Activated naive CD4-positive, alpha-beta T cell treated with anti-CD3 and anti-CD28 coated beads for 36 hours (primary cell): ENCODE data around the gene ST6GALNAC3. TPM values are rescaled to one million over a fixed set of nuclear protein-coding genes. Genes with fewer than 3 reads are reported as not detected.

Experiments
- CTCF ChIA-PET: fragments of 350-600 bp; sonication (Branson Sonifier 250); formaldehyde crosslinking; loops from one replicate; lab custom pipeline; 2021; ENCODE audit warnings: antibody characterized with exemption; lab: Charles Lee
- DNase-seq: peaks from one replicate; pipeline ENCODE4 v3.0.0-alpha.2; 2020
- H3K27ac Mint-ChIP-seq: one replicate; pipeline ENCODE4 v1.8.0; 2021; ENCODE audit warnings: mild to moderate bottlenecking, mixed read lengths
- H3K27me3 Mint-ChIP-seq: one replicate; pipeline ENCODE4 v1.8.0; 2021; ENCODE audit warnings: low read depth, mixed read lengths
- H3K36me3 Mint-ChIP-seq: one replicate; pipeline ENCODE4 v1.8.0; 2021; ENCODE audit warnings: low read depth, mixed read lengths
- H3K4me1 Mint-ChIP-seq: one replicate; pipeline ENCODE4 v1.8.0; 2021; ENCODE audit warnings: low read depth, mixed read lengths
- H3K4me3 Mint-ChIP-seq: one replicate; pipeline ENCODE4 v1.8.0; 2021; ENCODE audit warnings: mild to moderate bottlenecking, moderate library complexity, mixed read lengths
- H3K9me3 Mint-ChIP-seq: one replicate; pipeline ENCODE4 v1.8.0; 2021; ENCODE audit warnings: mixed read lengths
- intact Hi-C: fragments of 100-400 bp; cut with micrococcal nuclease; formaldehyde crosslinking; loops from one replicate; pipeline ENCODE4 v1.15.1; 2023
- total RNA-seq, 2 experiments: library from RNA; stranded (reverse); gene quantifications; one replicate each; pipeline ENCODE4 v1.2.3, GENCODE V29; 2021

The ST6GALNAC3 gene
- total RNA-seq, 2 experiments from 2014 or later: 2.5 to 2.8 TPM

GRCh38 chr1:76463849-76464248 is 389.3 kb downstream of the ST6GALNAC3 start:
- no peaks in the 10 kb centered on the region for H3K27me3 Mint-ChIP-seq
- H3K4me3 Mint-ChIP-seq: no peak overlapping the region
- H3K27ac Mint-ChIP-seq: no peak overlapping the region
- H3K9me3 Mint-ChIP-seq: peaks cover 2% of the 10 kb centered on the region
- H3K4me1 Mint-ChIP-seq: peaks cover 13% of the 10 kb centered on the region
- no peaks in the 10 kb centered on the region for H3K36me3 Mint-ChIP-seq
- no peak for DNase-seq
- intact Hi-C loops: loop anchor here (2.0 kb wide), 1 partner anchor 21 kb away; no protein-coding TSS in a partner anchor
- CTCF ChIA-PET: interaction anchor here (1.4 kb wide), 1 partner anchor 9 kb away, joined by 3 read pairs; no protein-coding TSS in a partner anchor

- peaks cover 13% of the 10 kb centered on the region for H3K4me1 Mint-ChIP-seq
- peak; percentile 26 for DNase-seq
- no peak overlapping the region for H3K4me3 Mint-ChIP-seq
- intact Hi-C loops: loop anchor here (2.0 kb wide), 1 partner anchor 22 kb away; no protein-coding TSS in a partner anchor
- H3K36me3 Mint-ChIP-seq: no peaks in the 10 kb centered on the region
- CTCF ChIA-PET: interaction anchor here (0.6 to 1.4 kb wide), 3 partner anchors 8 to 204 kb away, joined by 3 to 10 read pairs (median 6); no protein-coding TSS in a partner anchor
- no peaks in the 10 kb centered on the region for H3K27me3 Mint-ChIP-seq
- H3K27ac Mint-ChIP-seq: no peak overlapping the region
- no peaks in the 10 kb centered on the region for H3K9me3 Mint-ChIP-seq
Observed at GRCh38 chr1:76465030-76465429, 390.5 kb downstream of the ST6GALNAC3 start.

GRCh38 chr1:76470166-76470565 is 395.6 kb downstream of the ST6GALNAC3 start:
- intact Hi-C loops: no loop called here
- H3K4me3 Mint-ChIP-seq: no peak overlapping the region
- CTCF ChIA-PET: no interaction called here
- no peaks in the 10 kb centered on the region for H3K9me3 Mint-ChIP-seq
- H3K4me1 Mint-ChIP-seq: peaks cover 3% of the 10 kb centered on the region
- no peaks in the 10 kb centered on the region for H3K36me3 Mint-ChIP-seq
- no peaks in the 10 kb centered on the region for H3K27me3 Mint-ChIP-seq
- no peak overlapping the region for H3K27ac Mint-ChIP-seq
- DNase-seq: no peak

GRCh38 chr1:76471536-76471935 is 397.0 kb downstream of the ST6GALNAC3 start:
- CTCF ChIA-PET: no interaction called here
- Mint-ChIP-seq H3K9me3 (no peaks in the 10 kb centered on the region), H3K27ac (no peak overlapping the region), H3K4me1 (no peaks in the 10 kb centered on the region), H3K4me3 (no peak overlapping the region), H3K36me3 (no peaks in the 10 kb centered on the region), H3K27me3 (no peaks in the 10 kb centered on the region)
- intact Hi-C loops: no loop called here
- no peak for DNase-seq

- H3K4me1 Mint-ChIP-seq: no peaks in the 10 kb centered on the region
- DNase-seq: no peak
- no peaks in the 10 kb centered on the region for H3K9me3 Mint-ChIP-seq
- H3K27ac Mint-ChIP-seq: no peak overlapping the region
- CTCF ChIA-PET: interaction anchor here (0.7 to 1.4 kb wide), 2 partner anchors 9 to 807 kb away, joined by 3 read pairs; no protein-coding TSS in a partner anchor
- intact Hi-C loops: no loop called here
- no peaks in the 10 kb centered on the region for H3K36me3 Mint-ChIP-seq
- H3K27me3 Mint-ChIP-seq: no peaks in the 10 kb centered on the region
- H3K4me3 Mint-ChIP-seq: no peak overlapping the region
Observed at GRCh38 chr1:76473591-76473990, 399.0 kb downstream of the ST6GALNAC3 start.

GRCh38 chr1:76474922-76475321 is 400.4 kb downstream of the ST6GALNAC3 start:
- DNase-seq: no peak
- intact Hi-C loops: no loop called here
- Mint-ChIP-seq H3K4me1 (no peaks in the 10 kb centered on the region), H3K27ac (no peak overlapping the region), H3K27me3 (no peaks in the 10 kb centered on the region), H3K4me3 (no peak overlapping the region), H3K36me3 (no peaks in the 10 kb centered on the region), H3K9me3 (no peaks in the 10 kb centered on the region)
- CTCF ChIA-PET: interaction anchor here (0.6 kb wide), 1 partner anchor 10 kb away, joined by 10 read pairs; no protein-coding TSS in a partner anchor

GRCh38 chr1:76477156-76477555 is 402.6 kb downstream of the ST6GALNAC3 start:
- no peak for DNase-seq
- Mint-ChIP-seq H3K4me1 (peaks cover 4% of the 10 kb centered on the region), H3K9me3 (no peaks in the 10 kb centered on the region), H3K27ac (no peak overlapping the region), H3K36me3 (no peaks in the 10 kb centered on the region), H3K4me3 (no peak overlapping the region), H3K27me3 (no peaks in the 10 kb centered on the region)
- intact Hi-C loops: no loop called here
- CTCF ChIA-PET: no interaction called here

- peaks cover 4% of the 10 kb centered on the region for H3K4me1 Mint-ChIP-seq
- CTCF ChIA-PET: no interaction called here
- intact Hi-C loops: no loop called here
- H3K27me3 Mint-ChIP-seq: no peaks in the 10 kb centered on the region
- no peak overlapping the region for H3K4me3 Mint-ChIP-seq
- H3K27ac Mint-ChIP-seq: no peak overlapping the region
- no peak for DNase-seq
- H3K36me3 Mint-ChIP-seq: no peaks in the 10 kb centered on the region
- no peaks in the 10 kb centered on the region for H3K9me3 Mint-ChIP-seq
Observed at GRCh38 chr1:76480827-76481226, 406.3 kb downstream of the ST6GALNAC3 start.

GRCh38 chr1:76481672-76482071 is 407.1 kb downstream of the ST6GALNAC3 start:
- Mint-ChIP-seq H3K27me3 (no peaks in the 10 kb centered on the region), H3K36me3 (no peaks in the 10 kb centered on the region), H3K4me1 (peaks cover 4% of the 10 kb centered on the region), H3K27ac (no peak overlapping the region), H3K9me3 (no peaks in the 10 kb centered on the region), H3K4me3 (no peak overlapping the region)
- intact Hi-C loops: no loop called here
- DNase-seq: no peak
- CTCF ChIA-PET: no interaction called here

GRCh38 chr1:76482272-76482671 is 407.7 kb downstream of the ST6GALNAC3 start:
- H3K27me3 Mint-ChIP-seq: no peaks in the 10 kb centered on the region
- no peak overlapping the region for H3K27ac Mint-ChIP-seq
- peaks cover under 1% of the 10 kb centered on the region for H3K36me3 Mint-ChIP-seq
- CTCF ChIA-PET: no interaction called here
- no peaks in the 10 kb centered on the region for H3K9me3 Mint-ChIP-seq
- H3K4me1 Mint-ChIP-seq: peaks cover 4% of the 10 kb centered on the region
- H3K4me3 Mint-ChIP-seq: no peak overlapping the region
- no peak for DNase-seq
- intact Hi-C loops: no loop called here

GRCh38 chr1:76491737-76492136 is 417.2 kb downstream of the ST6GALNAC3 start:
- Mint-ChIP-seq H3K4me3 (no peak overlapping the region), H3K27me3 (no peaks in the 10 kb centered on the region), H3K36me3 (peaks cover 3% of the 10 kb centered on the region), H3K4me1 (peaks cover 15% of the 10 kb centered on the region), H3K27ac (no peak overlapping the region), H3K9me3 (no peaks in the 10 kb centered on the region)
- CTCF ChIA-PET: no interaction called here
- DNase-seq: no peak
- intact Hi-C loops: loop anchor here (10.0 kb wide), 1 partner anchor 237 kb away; no protein-coding TSS in a partner anchor

GRCh38 chr1:76492752-76493430 is 418.3 kb downstream of the ST6GALNAC3 start:
- no peak for DNase-seq
- intact Hi-C loops: loop anchor here (10.0 kb wide), 1 partner anchor 238 kb away; no protein-coding TSS in a partner anchor
- Mint-ChIP-seq H3K27ac (no peak overlapping the region), H3K4me1 (peaks cover 17% of the 10 kb centered on the region), H3K4me3 (no peak overlapping the region), H3K9me3 (no peaks in the 10 kb centered on the region), H3K27me3 (no peaks in the 10 kb centered on the region), H3K36me3 (no peaks in the 10 kb centered on the region)
- CTCF ChIA-PET: no interaction called here

GRCh38 chr1:76494807-76495206 is 420.3 kb downstream of the ST6GALNAC3 start:
- intact Hi-C loops: loop anchor here (1.0 to 10.0 kb wide), 3 partner anchors 52 to 240 kb away; no protein-coding TSS in a partner anchor
- CTCF ChIA-PET: no interaction called here
- peaks cover 17% of the 10 kb centered on the region for H3K4me1 Mint-ChIP-seq
- no peaks in the 10 kb centered on the region for H3K27me3 Mint-ChIP-seq
- H3K27ac Mint-ChIP-seq: peak overlapping the region; percentile 67
- no peaks in the 10 kb centered on the region for H3K36me3 Mint-ChIP-seq
- peak; percentile 60 for DNase-seq
- H3K9me3 Mint-ChIP-seq: no peaks in the 10 kb centered on the region
- no peak overlapping the region for H3K4me3 Mint-ChIP-seq
